MM.1S (cell line): ENCODE measurements around the gene PLA2G4A.

Source experiments
- EZH2 ChIP-seq: fragments of 300-600 bp; sonication (generic); optimal IDR thresholded peaks from 2 replicates; pipeline ENCODE3; 2017; ENCODE audit warnings: low read depth, mild to moderate bottlenecking, antibody characterized with exemption, low read length, mixed read lengths
- EZH2phosphoT487 ChIP-seq: fragments of 300-600 bp; sonication (generic); IDR thresholded peaks from 2 replicates; pipeline ENCODE4 v1.6.1; 2018; ENCODE audit warnings: antibody characterized with exemption, low read length
- TF ChIP-seq, protein P1 (sequence below): fragments of 300-600 bp; sonication (generic); IDR thresholded peaks from 2 replicates; pipeline ENCODE4 v1.5.1; 2016; ENCODE audit warnings: antibody characterized with exemption, low read length, mixed read lengths

- TF ChIP-seq, protein P1, sequence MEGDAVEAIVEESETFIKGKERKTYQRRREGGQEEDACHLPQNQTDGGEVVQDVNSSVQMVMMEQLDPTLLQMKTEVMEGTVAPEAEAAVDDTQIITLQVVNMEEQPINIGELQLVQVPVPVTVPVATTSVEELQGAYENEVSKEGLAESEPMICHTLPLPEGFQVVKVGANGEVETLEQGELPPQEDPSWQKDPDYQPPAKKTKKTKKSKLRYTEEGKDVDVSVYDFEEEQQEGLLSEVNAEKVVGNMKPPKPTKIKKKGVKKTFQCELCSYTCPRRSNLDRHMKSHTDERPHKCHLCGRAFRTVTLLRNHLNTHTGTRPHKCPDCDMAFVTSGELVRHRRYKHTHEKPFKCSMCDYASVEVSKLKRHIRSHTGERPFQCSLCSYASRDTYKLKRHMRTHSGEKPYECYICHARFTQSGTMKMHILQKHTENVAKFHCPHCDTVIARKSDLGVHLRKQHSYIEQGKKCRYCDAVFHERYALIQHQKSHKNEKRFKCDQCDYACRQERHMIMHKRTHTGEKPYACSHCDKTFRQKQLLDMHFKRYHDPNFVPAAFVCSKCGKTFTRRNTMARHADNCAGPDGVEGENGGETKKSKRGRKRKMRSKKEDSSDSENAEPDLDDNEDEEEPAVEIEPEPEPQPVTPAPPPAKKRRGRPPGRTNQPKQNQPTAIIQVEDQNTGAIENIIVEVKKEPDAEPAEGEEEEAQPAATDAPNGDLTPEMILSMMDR: peak; percentile 91
- TF ChIP-seq EZH2 (no peak), EZH2phosphoT487 (no peak)
These were observed 157.2 kb downstream of the PLA2G4A start for GRCh38 chr1:186985889-186986491.
